ENCODE results near the gene TMEM119.
A peak's percentile ranks its signal among the peaks of the same experiment; 100 is the strongest.
"Not testable (repeated sequence)": the region's sequence is repeated elsewhere in the genome, so short reads cannot be mapped to it uniquely, and the experiment has no call there.

The TMEM119 gene

DNA sequence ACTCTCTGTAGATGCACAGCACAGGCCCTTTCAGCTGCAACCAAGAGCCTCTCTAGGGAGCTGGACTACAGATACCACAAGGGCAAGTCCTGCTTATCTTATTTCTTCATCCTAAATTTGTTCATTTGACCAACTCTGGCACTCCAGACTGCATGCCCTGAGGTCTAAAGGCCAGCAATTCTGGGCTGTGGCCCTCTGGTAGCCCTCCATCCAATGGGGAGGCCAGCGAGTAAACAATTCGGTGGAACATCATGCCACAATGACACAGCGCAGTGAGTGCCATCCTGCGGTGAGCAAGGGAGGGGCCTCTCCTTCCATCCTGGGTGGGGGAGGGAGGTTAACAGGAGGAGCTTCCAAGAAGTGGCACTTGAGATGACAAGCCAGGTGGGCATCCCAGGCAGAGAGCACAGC lies 36.5 kb upstream of the TMEM119 start:
- DNase-seq (ENCODE audit: low spot score), result peak; percentile 57

DNA sequence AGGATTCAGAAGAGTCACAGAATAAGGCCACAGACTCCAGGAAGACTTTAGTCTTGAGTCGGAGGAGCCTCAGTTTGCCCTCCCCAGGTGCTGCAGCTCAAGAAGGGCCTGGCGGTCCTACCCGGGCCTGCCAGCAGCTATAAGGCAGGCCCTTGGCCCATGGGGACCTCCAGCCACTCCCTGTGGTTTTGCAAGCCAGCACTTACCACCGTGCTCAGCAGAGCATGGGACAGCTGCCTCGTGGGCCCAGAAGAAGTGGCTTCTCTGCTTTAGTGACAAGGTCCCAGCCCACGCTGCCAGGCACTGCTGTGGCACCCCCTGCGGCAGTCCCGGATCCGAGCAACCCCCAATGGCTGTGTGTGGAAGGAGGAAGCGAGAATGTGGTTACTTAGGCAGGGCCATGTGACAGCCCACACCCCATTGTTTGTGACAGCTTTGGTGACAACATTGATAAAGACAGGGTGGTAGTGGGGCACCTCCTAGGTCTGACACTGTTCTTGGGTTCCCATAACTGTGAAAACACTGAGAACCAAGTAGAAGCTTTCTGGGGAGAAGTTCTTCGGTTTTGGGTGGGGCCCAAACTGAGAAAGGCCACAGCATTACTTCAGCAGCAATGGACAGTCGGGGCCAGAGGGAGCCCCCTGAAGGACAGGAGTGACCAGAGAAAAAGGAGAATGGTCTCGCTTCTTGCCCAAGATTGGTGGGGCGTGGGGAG lies 35.8 kb upstream of the TMEM119 start, which contains the start of gene SELPLG:
TSS of gene SELPLG (minus strand) at position 361 of the 715 bp plus-strand sequence. CDS start 9,587 bp downstream, outside the sequence.
- DNase-seq (ENCODE audit: low spot score), result peak; percentile 43

DNA sequence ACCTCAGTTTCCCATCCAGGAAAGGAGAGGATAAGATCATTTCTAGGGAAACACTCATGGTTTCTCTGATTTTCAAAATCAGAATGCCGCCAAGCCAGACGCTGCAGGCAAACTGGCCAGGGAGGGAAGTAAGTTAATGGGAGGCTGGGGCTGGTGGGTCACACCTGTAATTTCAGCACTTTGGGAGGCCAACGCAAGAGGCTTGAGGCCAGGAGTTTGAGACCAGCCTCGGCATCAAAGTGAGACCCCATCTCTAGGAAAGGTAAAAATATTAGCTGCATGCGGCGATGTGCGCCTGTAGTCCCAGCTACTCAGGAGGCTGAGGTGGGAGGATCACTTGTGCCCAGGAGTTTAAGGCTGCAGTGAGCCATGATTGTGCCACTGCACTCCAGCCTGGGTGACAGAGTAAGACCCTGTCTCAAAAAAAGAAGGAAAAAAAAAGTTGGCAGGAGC lies 35.2 kb upstream of the TMEM119 start:
- no peak for DNase-seq (ENCODE audit: low spot score)

DNA sequence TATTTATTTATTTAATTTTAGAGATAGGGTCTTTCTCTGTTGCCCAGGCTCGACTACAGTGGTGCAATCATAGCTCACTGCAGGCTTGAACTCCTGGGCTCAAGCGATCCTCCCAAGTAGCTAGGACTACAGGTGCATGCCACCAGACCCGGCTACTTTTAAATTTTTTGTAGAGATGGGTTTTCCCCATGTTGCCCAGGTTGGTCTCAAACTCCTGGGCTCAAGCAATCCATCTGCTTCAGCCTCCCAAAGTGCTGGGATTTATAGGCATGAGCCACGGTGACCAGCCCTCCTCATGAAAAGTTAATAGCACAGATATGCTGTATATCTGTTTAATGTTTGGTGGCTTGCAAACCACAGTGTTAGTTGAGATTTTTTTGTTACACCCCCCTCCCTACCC lies 33.4 kb upstream of the TMEM119 start:
- not testable (repeated sequence) for DNase-seq (ENCODE audit: low spot score)

DNA sequence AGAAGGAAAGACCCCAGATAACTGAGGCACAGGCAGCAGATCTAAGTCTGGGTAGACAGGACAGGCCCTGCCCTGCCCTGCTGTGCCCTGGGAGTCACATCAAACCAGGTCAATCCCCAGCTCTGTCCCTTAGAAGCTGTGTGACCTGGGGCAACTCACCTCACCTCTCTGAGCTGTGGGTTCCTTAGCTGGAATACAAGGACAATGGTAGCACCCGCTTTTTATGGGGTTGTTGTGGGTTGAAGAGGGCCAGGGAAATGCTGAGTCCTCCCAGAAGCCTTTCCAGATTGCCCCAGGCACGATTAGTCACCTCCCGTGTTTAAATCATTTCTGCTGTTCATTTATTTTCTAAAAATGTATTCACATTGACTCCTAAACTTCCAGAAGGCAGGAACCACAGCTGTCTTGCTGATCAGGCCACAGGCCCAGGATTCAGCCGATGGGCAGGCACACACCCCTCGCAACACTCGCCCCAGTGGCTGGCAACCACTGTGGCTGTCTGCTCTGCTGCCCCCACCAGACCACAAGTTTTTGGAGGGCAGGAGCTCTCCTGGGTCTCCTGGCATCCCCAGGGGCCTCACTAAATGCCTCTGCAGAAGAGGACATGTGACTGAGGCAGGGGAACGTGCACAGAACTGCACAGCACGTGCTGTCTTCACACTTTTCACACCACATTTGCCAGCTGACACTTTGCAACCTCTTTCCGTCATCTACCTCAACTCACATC lies 32.8 kb upstream of the TMEM119 start:
- DNase-seq (ENCODE audit: low spot score), result no peak

DNA sequence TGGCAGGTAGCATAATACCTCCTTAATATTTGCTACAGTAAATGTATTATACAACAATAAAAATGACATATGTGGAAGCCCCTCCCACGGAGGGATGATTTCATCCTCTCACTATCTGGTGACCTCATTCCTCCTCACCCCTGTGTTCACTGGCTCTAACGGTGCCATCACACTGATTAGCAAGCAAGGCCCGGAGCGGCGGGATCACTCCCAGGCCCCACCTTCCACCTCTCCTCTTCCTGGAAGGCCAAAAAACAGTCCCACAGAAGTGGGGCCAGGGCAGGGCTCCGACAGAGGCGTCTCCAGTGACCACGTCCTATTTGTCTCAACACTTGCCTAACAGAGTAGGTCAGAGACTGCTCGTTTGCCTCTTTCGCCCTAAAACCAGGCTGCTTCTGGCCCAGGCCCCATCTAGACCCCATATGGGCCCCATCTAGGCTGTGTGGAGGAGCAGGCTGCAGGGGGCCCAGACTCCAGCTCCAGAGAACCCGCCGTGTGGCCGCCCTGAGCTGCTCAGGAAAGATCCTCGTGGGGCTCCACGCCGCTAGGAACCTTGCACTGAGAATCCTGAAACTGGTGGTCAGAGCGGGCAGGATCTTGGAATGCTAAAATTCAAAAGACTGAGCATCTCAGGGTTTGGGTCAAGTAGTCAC lies 32.1 kb upstream of the TMEM119 start:
- peak; percentile 42 for DNase-seq (ENCODE audit: low spot score)

DNA sequence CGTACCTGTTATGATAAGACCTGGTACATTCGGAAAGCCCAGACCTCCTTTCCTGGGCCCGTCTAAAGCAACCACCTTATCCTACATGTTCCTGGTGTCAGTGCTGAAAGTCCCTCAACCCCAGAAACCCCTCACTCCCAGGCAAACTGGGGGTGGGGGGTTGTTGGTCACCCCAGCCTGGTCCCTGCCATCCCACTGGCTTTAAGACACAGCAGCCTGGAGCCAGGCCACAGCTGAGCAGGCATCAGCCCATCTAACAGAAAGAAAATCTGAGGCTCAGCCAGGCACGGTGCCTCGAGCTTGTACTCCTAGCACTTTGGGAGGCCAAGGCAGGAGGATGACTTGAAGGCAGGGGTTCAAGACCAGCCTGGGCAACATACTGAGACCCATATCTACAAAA lies 31.3 kb upstream of the TMEM119 start:
- no peak for DNase-seq (ENCODE audit: low spot score)

DNA sequence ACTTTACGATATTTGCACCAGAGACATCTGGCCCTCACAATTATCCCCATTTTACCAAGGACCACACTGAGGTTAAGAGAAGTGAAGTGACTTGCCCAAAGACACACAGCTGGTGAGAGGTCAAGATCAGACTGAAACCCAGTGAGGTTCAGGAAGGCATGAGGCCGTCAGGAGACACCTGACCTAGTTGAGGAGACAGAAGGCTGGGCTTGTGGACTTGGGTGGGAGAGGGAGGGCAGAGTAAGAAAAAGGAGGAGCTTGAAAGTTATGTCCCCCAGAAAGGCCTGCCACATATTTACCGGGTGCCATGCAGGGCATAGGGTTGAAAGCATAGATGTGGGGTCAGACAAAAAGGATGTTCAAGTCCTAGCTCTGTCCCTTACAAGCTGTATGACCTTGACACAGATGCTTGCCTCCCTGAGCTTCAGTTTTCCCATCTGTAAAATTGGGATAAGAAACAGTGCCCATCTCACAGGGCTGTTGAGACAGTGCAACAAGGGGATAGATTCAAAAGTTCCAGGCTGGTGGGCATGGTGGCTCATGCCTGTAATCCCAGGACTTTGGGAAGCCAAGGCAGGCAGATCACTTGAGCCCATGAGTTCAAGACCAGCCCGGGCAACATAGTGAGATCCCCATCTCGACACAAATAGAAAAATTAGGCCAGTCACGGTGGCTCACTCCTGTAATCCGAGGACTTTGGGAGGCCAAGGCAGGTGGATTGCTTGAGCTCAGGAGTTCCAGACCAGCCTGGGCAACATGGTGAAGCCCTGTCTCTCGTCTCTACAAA lies 29.4 kb upstream of the TMEM119 start:
- DNase-seq (ENCODE audit: low spot score), result no peak

DNA sequence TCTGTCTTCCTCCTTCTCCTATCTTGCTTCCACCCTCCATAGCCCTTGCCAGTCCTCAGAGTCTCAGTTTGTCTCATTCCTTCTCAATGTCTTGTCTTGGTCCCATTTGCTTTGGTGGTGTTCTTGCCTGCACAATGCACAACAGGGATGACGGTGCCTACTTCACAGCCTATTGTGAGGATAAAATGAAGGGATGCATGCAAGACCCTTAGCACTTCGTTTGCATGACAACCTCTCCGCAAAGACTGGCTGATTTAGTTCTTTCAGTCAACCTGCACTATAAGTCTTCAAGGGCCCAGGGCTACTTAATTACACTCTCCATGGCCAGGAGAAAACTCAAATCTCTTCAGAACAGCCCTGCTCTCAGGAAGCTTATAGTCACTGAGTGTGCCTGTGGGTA lies 27.3 kb upstream of the TMEM119 start:
- no peak for DNase-seq (ENCODE audit: low spot score)

DNA sequence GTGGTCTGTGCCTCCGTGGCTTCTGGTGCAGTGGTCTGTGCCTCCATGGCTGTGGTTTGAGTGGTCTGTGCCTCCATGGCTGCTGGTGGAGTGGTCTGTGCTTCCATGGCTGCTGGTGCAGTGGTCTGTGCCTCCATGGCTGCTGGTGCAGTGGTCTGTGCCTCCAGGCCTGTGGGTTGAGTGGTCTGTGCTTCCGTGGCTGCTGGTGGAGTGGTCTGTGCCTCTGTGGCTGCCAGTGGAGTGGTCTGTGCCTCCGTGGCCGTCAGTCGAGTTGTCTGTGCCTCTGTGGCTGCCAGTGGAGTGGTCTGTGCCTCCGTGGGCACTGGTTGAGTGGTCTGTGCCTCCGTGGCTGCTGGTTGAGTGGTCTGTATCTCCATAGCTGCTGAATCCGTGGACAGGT lies 25.7 kb upstream of the TMEM119 start:
- DNase-seq (ENCODE audit: low spot score), result no peak

DNA sequence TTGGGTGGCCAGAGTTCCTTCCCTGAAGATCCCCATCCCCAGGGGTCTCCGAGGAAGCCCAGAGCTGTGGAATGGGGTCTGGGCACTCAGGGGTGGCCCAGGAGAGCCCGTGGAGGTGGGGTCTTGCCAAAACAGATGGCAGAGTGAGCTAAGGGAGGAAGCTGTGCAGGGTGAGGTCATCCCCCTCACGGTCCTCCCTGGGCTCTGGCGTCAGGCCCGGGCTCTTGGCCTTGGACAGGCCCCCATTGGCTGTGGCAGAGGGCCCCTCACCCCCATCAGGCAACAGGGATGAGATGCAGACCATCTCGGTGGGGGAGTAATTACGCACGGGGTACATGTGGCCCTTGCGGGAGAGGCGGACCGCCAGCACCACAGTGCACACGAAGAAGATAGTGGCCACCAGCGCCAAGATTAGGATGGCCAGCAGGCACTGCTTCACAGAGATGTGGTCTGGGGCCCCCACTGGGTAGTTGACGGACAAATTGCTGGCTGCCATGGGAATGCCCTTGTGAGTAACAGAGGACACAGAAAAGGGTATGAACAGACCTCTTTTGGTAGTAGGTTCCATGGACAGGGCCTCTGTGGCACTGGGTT lies 25.1 kb upstream of the TMEM119 start:
- no peak for DNase-seq (ENCODE audit: low spot score)

DNA sequence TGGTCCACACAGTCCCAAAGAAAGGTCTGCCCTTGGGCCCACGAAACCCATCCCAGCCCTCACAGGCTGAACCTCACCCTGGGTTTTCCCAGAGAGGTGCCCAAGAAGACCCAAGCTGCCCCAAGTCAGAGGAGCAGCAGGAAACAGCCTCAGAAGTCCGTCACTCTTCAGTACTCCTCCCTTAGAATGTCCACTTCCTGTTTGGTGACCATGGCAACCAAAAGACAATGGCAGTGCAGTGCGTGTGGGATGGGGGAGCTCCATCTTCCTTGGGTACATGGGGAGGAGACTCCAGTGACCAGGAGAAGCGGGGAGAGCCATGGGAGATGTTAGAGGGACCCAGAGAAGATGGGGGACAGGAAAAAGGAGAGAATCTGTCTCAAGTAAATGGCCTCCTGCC lies 24.5 kb upstream of the TMEM119 start:
- no peak for DNase-seq (ENCODE audit: low spot score)

DNA sequence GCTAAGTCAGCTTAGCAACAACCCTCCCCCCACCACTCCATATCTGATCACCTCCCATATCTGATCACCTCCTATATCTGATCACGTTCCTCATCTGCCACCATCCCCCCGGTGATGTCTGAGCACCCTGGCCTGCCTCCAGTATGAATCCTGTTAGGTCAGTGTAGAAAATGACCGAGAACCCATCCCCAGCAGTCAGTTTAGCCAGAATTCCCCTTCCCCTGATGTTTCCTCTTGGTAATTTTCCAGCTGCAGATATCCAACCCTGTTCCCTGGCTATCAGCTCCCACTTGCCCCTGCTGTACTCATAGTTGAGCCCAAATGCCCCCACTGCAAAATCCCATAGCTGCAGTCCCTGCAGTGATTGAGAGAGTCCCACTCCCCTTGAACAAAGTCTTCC lies 23.3 kb upstream of the TMEM119 start:
- DNase-seq (ENCODE audit: low spot score), result no peak

DNA sequence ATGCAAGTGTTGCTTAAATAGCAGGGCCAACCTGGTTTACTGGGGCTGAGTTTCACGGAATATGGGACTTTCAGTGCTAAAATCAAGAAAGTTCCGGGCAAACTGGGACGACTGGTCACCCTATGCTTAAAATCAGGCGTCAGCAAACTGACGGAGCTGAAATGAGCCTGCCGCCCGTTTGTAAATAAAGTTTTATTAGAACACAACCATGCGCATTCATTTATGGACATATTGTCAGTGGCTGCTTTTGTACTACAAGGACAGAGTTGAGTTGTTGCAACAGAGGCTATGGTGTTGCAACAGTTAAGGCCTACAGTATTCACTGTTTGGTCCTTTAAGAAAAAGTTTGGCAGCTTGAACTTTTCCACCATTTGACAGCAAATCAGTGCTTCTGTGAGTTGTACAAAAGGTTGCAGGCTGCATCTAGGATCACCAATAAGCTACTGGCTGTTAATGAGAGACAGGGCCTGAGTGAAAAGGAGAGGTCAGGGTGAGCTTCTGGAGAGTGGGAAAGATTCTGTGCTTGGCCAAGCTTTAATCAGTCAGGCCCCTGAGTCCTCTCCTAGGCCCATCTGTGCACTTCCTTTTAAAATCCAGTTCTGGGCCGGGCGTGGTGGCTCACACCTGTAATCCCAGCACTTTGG lies 22.5 kb upstream of the TMEM119 start:
- no peak for DNase-seq (ENCODE audit: low spot score)

DNA sequence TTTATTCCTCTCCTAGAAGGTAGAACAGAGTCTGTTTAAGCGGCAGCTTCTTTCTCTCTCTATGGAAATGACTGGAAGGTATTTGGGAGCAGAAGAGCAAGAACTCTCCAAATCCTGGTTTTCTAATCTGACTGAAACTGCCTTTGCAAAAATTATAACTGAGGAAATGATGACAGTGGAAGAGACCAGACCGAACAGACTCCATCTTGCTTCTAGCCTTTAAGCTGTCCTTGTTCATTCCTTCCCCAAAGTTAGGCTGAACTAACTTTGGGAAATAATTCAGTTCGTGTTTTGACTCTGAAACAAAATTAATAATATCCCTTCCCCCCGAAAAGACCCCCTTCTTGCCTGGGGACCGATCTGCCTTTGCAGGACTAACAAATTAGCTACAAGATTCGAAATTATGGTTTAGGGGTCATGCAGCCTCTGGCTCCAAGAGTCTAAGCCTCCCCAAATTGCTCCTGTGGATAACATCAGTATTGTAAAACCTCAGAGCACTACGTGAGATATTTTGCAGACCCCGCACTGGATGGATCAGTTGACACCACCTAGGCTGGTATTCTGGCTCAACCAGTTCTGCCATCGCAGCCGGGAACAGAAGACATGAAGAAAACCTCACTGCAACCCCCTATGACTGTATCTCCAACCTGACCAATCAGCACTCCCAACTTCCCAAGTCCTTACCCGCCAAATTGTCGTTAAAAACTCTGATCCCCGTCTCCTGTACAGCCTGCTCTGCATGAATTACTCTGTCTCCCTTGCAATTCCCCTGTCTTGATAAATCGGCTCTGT lies 21.7 kb upstream of the TMEM119 start:
- DNase-seq (ENCODE audit: low spot score), result no peak

DNA sequence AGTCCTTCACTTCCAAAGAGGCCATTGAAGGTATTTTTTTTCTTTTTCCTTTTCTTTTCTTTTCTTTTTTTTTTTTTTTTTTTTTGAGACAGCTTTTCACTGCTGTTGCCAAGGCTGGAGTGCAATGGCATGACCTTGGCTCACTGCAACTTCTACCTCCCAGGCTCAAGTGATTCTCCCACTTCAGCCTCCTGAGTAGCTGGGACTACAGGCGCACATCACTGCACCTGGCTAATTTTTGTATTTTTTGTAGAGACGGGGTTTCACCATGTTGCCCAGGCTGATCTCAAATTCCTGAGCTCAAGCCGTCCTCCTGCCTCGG lies 21.0 kb upstream of the TMEM119 start:
- not testable (repeated sequence) for DNase-seq (ENCODE audit: low spot score)

DNA sequence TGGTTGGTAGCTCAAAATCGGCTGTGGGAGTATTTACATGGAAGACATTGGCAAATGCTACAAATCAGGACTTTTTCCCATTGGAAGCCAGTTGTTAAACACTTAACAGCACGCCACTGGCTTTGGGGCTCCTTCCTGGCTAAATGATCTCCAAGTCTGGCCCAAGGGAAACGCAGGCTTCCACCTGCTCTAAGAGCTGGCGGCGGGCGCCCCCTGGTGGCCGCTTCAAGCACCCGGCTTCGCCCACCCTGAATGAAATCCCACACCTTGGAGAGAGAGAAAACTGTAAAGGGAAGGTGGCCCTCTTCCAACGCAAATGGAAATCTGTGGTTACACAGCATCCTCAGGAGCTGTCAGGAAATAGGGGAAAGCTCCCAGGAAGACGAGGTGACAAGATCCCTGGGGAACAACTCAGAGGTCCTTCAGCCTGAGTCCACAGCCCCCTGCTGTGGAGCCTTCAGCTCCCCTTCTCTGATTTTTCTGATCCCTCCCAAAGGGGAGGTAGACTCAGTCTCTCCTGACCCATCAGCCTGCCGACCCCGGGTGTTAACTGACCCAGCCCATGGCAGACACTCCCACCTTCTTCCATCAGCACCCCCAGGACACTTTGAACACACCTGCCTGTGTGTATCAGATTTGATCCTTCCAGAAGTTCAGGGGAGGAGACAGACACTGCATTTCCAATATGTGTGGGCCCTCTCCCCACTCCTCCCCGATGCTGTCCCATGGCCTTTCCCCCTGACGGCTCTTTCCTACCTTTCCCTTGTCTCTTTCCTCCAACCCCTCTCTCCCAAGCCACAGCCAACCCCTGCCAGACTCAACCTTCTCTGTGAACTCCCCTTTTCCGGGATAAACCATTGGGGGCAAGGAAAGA lies 20.4 kb upstream of the TMEM119 start:
- DNase-seq (ENCODE audit: low spot score), result peak; percentile 72

DNA sequence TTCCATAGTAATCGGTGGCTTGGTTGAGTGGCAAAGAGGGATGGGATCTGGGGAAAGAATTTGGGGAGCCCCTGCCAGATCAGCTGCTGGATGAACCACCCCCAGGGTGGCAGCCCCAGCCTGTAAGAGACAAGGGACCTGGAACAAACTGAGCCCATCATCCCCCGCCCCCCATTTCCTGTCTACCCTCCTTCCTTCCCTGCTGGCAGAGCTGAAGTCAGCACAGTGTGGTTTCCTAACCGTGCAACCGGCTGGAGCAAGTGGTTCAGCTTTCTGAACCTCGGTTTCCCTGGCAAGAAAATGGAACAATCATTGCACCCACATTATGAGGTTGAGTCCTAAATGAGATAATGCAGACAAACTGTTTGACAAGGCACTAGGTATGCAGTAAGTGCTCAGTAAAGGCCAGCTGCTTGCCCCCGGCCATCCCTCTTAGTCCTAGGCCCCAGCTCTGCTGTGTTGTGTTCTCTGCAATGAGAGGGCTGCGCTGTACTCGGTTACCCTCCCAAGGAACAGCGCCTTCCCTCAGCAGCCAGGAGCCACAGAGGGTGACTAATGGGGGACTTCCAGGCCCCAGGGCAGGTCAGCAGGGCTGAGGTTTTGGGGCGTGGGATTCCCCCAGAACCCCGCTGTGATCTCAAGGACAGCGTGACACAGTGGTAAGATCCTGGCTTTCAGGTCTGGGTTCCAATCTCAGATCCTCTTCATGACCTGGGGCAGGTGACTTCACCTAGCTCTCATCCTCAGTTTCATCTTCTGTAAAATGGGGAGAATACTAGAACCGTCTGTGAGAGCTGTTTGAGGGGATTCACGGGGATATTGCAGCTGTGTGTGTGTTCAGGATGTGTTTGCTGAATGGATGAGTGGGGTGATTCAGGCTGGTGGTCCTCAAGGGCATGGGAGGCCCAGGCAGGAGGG lies 19.3 kb upstream of the TMEM119 start:
- no peak for DNase-seq (ENCODE audit: low spot score)

DNA sequence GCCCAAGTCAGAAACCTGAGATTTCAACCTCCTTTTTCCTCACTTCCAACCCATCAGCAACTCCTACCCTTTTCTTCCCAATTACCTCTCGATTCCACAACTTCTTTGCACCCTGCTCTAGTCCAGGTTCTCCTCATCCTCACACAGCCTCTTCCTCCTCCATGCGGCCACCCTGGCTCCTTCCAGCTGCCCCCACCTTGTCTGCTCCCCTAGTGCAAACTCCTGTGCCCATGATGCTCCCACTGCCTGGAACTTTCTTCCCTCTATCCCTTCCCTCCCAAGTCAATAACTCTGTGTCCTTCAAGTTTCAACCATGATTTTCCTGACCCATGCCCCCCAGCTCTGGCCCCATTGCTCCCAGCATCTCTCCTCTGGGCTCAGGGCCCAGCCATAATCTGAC lies 18.5 kb upstream of the TMEM119 start:
- DNase-seq (ENCODE audit: low spot score), result no peak

All from SW480 (cell line).